ENCODE measurements around the gene PC. TPM values are rescaled to one million over a fixed set of nuclear protein-coding genes. Genes with fewer than 3 reads are reported as not detected.

Gene PC
- total and polyA plus RNA-seq, 9 of the 15 experiments (the other 6 are each of a cell fraction or from before 2014, with no cell fraction given) = 0.94 to 38.0 (median 8.7) TPM

- no peak for TF ChIP-seq CBFB (CRISPR knock-in tag; IDR thresholded peaks at IDR 0.05)
- TF ChIP-seq, protein P1, sequence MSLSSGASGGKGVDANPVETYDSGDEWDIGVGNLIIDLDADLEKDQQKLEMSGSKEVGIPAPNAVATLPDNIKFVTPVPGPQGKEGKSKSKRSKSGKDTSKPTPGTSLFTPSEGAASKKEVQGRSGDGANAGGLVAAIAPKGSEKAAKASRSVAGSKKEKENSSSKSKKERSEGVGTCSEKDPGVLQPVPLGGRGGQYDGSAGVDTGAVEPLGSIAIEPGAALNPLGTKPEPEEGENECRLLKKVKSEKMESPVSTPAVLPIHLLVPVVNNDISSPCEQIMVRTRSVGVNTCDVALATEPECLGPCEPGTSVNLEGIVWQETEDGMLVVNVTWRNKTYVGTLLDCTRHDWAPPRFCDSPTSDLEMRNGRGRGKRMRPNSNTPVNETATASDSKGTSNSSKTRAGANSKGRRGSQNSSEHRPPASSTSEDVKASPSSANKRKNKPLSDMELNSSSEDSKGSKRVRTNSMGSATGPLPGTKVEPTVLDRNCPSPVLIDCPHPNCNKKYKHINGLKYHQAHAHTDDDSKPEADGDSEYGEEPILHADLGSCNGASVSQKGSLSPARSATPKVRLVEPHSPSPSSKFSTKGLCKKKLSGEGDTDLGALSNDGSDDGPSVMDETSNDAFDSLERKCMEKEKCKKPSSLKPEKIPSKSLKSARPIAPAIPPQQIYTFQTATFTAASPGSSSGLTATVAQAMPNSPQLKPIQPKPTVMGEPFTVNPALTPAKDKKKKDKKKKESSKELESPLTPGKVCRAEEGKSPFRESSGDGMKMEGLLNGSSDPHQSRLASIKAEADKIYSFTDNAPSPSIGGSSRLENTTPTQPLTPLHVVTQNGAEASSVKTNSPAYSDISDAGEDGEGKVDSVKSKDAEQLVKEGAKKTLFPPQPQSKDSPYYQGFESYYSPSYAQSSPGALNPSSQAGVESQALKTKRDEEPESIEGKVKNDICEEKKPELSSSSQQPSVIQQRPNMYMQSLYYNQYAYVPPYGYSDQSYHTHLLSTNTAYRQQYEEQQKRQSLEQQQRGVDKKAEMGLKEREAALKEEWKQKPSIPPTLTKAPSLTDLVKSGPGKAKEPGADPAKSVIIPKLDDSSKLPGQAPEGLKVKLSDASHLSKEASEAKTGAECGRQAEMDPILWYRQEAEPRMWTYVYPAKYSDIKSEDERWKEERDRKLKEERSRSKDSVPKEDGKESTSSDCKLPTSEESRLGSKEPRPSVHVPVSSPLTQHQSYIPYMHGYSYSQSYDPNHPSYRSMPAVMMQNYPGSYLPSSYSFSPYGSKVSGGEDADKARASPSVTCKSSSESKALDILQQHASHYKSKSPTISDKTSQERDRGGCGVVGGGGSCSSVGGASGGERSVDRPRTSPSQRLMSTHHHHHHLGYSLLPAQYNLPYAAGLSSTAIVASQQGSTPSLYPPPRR (CRISPR knock-in tag; IDR thresholded peaks at IDR 0.05; ENCODE audit: borderline replicate concordance) = no peak
- TF ChIP-seq CBFA2T3 (IDR thresholded peaks at IDR 0.05) = peak; percentile 36; the same call in 1 of the 2 replicates
- TF ChIP-seq JUN (IDR thresholded peaks at IDR 0.05; ENCODE audit: borderline replicate concordance, low read depth, low read length) = peak; percentile 37; the same call in 1 of the 2 replicates
- TF ChIP-seq JUN (CRISPR knock-in tag; IDR thresholded peaks at IDR 0.05; ENCODE audit: borderline replicate concordance) = no peak
- TF ChIP-seq BCLAF1 (IDR thresholded peaks at IDR 0.05; ENCODE audit: borderline replicate concordance in 1 of 2, control insufficient read depth in 1 of 2, low read depth in 2 of 2, low read length in 1 of 2) = no peak
- no peak for TF ChIP-seq ZNF766 (CRISPR knock-in tag; conservative IDR thresholded peaks at IDR 0.05)
- TF ChIP-seq MCM7 (IDR thresholded peaks at IDR 0.05) = no peak
- TF ChIP-seq CGGBP1 (CRISPR knock-in tag; IDR thresholded peaks at IDR 0.05) = no peak
- TF ChIP-seq, protein P2, sequence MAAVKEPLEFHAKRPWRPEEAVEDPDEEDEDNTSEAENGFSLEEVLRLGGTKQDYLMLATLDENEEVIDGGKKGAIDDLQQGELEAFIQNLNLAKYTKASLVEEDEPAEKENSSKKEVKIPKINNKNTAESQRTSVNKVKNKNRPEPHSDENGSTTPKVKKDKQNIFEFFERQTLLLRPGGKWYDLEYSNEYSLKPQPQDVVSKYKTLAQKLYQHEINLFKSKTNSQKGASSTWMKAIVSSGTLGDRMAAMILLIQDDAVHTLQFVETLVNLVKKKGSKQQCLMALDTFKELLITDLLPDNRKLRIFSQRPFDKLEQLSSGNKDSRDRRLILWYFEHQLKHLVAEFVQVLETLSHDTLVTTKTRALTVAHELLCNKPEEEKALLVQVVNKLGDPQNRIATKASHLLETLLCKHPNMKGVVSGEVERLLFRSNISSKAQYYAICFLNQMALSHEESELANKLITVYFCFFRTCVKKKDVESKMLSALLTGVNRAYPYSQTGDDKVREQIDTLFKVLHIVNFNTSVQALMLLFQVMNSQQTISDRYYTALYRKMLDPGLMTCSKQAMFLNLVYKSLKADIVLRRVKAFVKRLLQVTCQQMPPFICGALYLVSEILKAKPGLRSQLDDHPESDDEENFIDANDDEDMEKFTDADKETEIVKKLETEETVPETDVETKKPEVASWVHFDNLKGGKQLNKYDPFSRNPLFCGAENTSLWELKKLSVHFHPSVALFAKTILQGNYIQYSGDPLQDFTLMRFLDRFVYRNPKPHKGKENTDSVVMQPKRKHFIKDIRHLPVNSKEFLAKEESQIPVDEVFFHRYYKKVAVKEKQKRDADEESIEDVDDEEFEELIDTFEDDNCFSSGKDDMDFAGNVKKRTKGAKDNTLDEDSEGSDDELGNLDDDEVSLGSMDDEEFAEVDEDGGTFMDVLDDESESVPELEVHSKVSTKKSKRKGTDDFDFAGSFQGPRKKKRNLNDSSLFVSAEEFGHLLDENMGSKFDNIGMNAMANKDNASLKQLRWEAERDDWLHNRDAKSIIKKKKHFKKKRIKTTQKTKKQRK (IDR thresholded peaks at IDR 0.05; ENCODE audit: borderline replicate concordance, low read depth, low read length) = no peak
- no peak for TF ChIP-seq BRF1 (IDR thresholded peaks at IDR 0.05; ENCODE audit: borderline replicate concordance, extremely low read depth, insufficient read length)
- no peak for TF ChIP-seq CREBBP (IDR thresholded peaks at IDR 0.05; ENCODE audit: low read depth, low read length)
Measured at GRCh38 chr11:66981976-66982578, 23.9 kb upstream of the PC start (continued).
